Gastrocnemius medialis (tissue), 4 donors: ENCODE data around the gene NR4A1.

Source experiments
- POLR2A ChIP-seq, 2 donors: fragments of 450-650 bp; IDR thresholded peaks; one replicate each; pipeline ENCODE4 v1.6.1; 2017; ENCODE audit warnings: antibody characterized with exemption in 2 of 2, mild to moderate bottlenecking in 2 of 2, moderate library complexity in 2 of 2
- TF ChIP-seq, protein P1 (sequence below), 5 experiments: fragments of 450-650 bp in 3 of 5; fragments of 200-600 bp in 2 of 5; sonication (generic) in 2 of 5; IDR thresholded peaks in 4 of 5; conservative IDR thresholded peaks in 1 of 5; 1 replicate in 4 of 5; 2 replicates in 1 of 5; pipeline ENCODE4 v1.5.1; 2016 to 2019; ENCODE audit warnings: antibody characterized with exemption in 5 of 5, mild to moderate bottlenecking in 3 of 5, moderate library complexity in 3 of 5

DNA sequence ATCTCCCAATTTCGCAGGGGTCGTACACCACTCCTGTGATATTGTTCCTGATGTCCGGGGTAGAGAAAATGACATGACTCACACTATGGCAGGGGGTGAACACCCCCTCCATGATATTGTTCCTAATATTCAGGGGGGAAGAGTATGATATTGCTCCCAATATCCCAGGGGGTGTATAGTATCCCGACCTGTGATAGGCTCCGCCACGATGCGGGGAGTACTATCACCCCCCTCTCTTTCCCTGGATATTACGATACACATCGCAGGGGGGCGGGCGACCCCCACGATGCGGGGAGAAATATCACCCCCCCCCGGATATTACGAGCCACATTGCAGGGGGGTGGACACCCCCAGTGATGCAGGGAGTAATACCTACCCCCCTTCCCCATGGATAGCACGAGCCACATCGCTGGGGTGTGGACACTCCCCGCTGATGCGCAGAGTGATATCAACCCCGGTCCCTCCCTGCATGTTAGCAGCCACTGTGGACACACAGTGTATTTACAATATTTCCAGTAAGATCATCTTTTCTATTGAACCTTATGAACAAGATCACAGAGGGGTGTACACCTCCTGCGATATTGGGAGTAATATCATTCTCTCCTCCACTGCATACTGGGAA, 45.9 kb downstream of the NR4A1 start:
- no peak for TF ChIP-seq POLR2A (IDR thresholded peaks at IDR 0.05)
- TF ChIP-seq, protein P1, sequence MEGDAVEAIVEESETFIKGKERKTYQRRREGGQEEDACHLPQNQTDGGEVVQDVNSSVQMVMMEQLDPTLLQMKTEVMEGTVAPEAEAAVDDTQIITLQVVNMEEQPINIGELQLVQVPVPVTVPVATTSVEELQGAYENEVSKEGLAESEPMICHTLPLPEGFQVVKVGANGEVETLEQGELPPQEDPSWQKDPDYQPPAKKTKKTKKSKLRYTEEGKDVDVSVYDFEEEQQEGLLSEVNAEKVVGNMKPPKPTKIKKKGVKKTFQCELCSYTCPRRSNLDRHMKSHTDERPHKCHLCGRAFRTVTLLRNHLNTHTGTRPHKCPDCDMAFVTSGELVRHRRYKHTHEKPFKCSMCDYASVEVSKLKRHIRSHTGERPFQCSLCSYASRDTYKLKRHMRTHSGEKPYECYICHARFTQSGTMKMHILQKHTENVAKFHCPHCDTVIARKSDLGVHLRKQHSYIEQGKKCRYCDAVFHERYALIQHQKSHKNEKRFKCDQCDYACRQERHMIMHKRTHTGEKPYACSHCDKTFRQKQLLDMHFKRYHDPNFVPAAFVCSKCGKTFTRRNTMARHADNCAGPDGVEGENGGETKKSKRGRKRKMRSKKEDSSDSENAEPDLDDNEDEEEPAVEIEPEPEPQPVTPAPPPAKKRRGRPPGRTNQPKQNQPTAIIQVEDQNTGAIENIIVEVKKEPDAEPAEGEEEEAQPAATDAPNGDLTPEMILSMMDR (IDR thresholded peaks at IDR 0.05 in 4 of 5, conservative IDR thresholded peaks at IDR 0.05 in 1 of 5): no peak
